HG02678 (cell line): ENCODE measurements around the gene TARBP2.
"Not testable (repeated sequence)": the region's sequence is repeated elsewhere in the genome, so short reads cannot be mapped to it uniquely, and the experiment has no call there.

Source experiments
- ATAC-seq: cut with Tn5 transposase; IDR thresholded peaks from one replicate; pipeline ENCODE4 v1.9.1; 2021; ENCODE audit warnings: mild to moderate bottlenecking, moderate library complexity; ENCODE audit not compliant: unreplicated experiment

TARBP2 gene

GRCh38 chr12:53474077-53474476 lies 27.0 kb upstream of the TARBP2 start:
- no peak for ATAC-seq

DNA sequence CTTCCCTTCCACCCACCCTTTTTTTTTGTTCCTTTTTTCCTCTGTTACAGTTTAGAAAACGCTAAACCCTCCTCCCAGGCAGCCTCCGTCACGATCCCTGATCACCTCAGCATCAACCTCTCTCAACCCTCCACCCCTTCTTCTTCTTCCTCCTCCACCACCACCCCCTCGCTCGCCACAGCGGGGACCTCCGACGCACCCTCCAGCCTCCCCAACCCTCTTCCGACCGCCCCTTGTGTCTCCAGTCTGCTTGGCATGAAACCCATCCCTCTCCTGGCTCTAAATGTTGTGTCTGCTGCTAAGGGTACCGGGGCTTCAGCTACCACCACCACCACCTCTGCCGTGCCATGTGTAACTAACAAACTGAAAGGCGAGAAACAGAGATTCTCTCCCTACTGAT lies 26.3 kb upstream of the TARBP2 start:
- no peak for ATAC-seq

GRCh38 chr12:53476769-53477209 lies 24.3 kb upstream of the TARBP2 start:
- ATAC-seq = no peak

DNA sequence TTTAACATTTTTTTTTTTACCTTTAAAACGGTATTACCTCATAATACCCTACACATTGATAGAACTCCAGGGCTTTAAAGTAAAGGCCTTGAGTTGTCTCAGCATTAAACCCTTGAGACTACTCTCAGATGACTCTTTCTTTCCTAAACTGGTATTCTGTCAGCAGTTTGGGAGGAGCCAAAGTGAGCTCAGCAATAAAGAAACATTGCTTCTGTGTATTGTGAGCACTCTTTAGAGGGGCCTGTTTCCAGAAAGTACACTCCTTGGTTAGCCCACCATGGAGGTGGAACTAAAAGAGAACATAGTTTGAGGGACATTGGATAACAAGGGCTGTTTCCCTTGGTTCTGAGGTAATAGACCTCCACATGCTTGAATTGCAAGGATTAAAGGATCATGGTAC lies 22.2 kb upstream of the TARBP2 start:
- ATAC-seq = no peak

- no peak for ATAC-seq
These were observed 21.8 kb upstream of the TARBP2 start for GRCh38 chr12:53479331-53479730.

- no peak for ATAC-seq
These were observed 20.3 kb upstream of the TARBP2 start for GRCh38 chr12:53480491-53481442.

- ATAC-seq = not testable (repeated sequence)
These were observed 19.6 kb upstream of the TARBP2 start for GRCh38 chr12:53481458-53481857.

DNA sequence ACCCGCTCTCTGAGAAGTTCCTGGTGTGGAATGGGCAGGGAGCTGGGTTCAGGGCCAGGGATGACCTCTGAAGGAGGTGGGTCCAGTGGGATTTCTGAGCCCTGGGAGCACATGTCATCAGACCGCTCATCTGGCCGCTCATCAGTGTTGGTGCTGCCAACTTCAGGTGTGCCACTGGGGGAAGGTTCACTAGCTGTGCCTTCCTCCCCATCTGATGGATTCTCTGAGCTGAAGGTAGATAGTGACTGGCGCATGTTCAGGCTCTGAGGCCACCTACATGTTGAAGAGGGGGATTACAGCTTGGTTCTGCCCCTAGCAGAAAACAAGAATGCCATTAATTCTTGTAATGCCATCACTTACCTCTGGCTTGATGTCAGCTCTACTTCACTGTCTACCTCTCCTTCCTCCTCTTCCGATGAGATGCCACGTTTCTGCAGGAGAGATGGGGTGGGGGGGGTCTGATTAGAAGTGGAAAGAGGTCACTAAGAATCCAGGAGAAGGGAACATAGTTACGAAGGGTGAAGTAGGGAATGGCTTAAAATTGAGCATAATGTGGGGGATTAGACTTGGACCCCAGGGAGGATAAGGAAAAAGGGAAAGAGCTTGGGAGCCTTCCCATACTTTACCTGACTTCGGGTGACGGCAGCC lies 19.0 kb upstream of the TARBP2 start:
- ATAC-seq = no peak

- ATAC-seq = no peak
These were observed 18.4 kb upstream of the TARBP2 start for GRCh38 chr12:53482626-53483168.

DNA sequence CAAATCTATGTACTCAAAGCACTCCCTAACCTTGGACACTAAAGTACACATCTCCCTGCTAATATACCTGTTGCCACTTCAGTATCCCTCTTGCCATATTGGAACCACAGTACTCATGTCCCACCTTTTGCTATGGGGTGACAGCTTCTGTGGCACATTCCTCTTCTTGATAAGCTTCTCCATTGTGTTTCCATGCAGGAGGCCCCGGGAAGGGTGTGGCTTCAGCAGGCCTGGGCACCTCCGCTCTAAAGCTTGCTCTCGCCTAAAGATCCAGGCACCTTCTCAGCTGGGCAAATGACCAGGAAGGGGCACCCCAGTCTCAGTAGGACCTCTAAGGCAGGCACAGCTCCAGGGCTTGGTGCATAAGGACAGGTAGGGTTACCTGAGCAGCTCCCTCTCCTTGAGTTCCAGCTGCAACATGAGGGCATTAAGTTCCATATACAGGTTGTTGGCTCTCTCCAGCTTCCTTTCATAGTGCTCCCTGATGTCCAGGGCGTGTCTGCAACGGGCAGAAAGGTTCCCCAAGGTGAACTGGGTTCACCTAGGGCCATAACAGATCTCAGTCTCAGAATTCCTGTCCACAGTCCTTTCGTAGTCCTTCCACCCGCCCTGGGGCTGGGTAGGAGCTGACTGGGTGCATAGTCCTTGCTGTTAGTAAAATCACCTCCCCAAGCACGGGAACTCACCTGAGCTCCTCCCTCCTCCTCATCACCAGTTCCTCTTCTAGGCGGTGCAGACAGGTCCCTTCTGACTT lies 17.7 kb upstream of the TARBP2 start:
- no peak for ATAC-seq

GRCh38 chr12:53483979-53484377 lies 17.1 kb upstream of the TARBP2 start:
- ATAC-seq = no peak

DNA sequence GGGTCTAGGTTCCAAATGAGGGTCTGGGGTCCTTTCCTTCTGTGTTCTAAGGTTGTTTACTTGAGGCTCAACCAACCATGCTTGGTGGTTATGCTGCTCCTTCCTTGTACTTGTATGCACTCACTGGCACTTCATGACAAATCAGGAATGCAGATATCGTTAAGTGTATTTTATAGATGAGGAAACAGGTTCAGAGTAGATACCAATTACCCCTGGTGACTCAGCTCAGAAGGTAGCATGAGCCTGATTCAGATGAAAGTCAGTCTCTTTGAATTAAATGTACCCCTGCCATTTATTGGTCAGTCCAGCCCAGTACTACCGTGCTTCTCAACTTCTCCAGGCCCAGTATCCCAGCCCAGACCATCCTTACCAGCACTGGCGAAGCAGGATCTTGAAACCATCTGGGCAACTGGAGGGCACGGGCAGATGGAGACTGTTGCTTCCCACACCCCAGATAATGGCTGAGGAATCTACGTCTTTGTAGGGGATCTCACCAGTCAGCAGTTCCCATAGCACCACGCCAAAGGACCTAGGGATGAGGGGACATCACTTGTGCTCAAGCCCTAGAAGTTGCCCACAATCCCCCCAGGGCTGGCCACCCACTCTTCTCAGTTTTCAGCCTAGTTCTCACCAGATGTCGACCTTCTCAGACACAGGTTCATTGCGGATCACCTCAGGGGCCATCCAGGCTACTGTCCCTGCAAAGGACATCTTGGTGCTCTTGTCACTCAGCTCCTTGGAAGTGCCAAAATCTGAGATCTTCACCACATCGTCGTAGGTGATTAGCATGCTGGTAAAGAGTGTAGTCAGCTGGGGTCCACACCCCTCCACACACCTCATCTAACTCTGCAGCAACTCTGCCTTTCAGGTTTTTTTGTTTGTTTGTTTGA lies 16.2 kb upstream of the TARBP2 start:
- ATAC-seq = no peak

DNA sequence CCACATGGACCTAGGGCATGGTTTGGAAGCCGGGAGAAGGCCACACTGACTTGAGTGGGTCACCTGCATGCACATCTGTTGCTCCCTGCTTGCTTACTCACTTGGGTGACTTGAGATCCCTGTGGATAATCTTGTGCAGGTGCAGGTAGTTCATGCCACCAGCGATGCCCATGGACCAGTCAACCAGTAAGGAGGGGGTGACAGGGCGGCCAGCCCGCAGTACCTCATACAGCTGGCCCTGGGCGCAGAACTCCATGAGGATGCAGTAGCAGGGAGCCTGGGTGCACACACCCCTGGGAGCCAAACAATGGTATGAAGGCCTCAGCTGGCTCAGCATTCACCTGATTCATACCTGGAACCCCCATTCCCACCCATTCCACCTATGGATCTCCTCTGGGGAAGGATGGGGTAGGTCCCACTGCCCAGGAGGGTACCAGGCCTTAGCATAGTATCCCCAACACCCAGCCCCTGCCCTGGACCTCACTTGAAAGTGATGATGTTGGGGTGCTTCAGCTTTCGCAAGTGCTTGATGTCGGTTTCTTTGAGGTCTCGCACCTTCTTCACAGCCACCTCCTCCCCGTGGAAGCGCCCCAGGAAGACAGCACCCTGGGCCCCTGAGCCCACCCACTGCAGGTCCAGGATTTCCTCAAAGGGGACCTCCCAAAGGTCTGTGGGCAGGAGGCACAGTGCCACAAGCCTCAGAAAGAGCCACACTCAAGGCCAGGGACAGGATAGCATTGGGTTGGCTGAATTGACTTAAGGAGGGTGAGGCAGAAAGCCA lies 14.9 kb upstream of the TARBP2 start:
- no peak for ATAC-seq

DNA sequence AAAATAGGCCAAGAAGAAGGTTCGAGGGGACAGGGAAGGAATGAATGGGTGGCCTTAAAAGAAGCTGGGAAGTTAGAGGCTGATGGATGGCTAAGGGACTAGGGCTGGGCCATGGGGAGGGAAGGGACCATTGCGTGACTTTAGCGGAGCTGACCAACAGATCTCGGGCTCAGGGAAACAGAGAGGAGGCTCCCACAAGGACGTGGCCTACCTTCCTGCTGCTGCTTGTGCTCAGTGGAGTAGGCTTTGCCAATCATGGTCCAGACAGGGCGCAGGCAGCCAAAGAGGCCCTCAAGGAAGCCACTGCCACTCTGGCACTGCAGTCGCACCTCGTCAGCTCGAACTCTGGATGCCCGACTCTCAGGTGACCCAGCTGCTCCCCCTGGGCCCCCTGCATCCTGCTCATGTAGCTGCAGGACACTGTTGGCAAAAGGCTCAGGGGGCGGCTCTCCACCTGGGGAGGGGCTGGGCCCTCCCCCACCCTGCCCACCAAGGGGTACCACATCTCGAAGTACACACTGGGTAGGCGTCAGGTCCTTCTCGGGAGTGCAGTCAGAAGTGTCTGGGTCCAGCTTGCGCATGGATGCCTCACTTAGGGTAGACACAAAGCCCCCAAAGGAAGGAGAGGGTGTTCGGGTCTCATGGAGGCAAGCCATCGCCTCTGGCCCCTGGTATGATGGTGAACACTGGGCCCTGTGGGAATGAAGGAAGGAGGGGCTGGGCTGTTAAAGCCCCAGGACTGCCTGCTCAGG lies 14.2 kb upstream of the TARBP2 start:
- ATAC-seq = no peak

GRCh38 chr12:53489242-53489864 lies 11.7 kb upstream of the TARBP2 start:
- no peak for ATAC-seq

DNA sequence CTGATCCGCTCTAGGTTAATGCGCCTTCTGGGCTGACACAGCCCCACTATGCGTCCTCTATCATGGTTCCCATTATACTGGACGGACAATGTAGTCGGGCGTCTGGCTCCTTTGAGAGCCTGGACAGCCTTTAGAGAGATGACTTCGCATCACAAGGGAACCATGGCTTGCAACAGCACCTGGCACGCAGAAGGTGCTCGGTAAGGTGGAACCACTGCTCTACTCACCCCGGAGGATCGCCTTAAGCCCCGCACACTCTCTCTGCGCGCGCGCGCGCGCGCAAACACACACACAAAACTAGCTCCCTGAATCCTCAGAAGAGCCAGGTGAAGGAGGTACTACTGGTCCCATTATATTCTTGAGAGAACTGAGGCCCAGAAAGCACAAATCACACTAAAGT lies 8.9 kb upstream of the TARBP2 start:
- no peak for ATAC-seq

DNA sequence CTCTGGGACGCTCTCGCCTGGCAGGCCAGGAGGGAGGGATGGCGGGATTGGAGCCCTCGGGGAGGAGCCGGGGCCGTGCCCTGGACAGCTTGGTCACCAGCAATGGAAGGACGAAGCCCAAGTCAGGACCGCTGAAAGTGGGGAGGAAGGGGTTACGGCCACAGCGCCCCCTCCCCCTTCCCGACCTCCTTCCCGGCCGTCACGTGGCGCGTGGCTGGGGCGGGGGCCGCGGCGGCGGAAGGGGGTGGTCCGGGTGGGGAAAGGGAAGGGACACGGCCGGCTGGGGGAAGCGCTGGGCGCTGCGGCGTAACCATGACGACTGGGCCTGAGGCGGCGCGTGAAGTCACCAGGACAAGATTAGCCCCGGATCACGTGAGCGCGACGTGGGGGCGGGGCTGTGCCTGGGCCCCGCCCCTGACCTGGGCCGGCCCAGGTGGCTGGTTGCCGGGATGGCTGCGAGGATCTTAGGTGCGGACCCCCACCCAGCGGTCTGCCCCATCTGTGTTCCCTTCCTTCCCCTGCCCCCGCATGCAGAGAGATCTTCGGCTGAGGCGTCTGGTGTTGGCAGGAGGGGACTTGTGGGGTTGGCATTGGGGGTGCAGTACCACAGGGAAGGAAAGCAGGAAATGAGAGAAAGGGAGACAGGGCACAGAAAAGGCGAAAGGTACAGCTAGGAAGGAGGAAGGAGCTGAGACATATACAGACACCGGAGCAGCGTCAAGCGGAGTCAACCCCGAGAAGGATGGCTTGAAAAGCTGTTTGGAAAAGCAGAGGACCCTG lies 8.1 kb upstream of the TARBP2 start:
- peak; percentile 98 for ATAC-seq
